HEK293 (cell line): ENCODE data around the gene CCL28.

Experiments
- KLF1 ChIP-seq: fragments of 450-650 bp; formaldehyde crosslinking; IDR thresholded peaks from 2 replicates; pipeline ENCODE4 v1.5.1; 2016; ENCODE audit warnings: missing biosample characterization, missing genetic modification characterization
- MEIS1 ChIP-seq: sonication (generic); formaldehyde crosslinking; IDR thresholded peaks from 2 replicates; pipeline ENCODE4 v1.8.1; 2022; ENCODE audit warnings: missing genetic modification reagents, mild to moderate bottlenecking, borderline replicate concordance
- ZNF121 ChIP-seq: fragments of 450-650 bp; formaldehyde crosslinking; IDR thresholded peaks from 2 replicates; pipeline ENCODE4 v1.5.1; 2016; ENCODE audit warnings: missing biosample characterization, missing genetic modification characterization
- ZNF133 ChIP-seq: fragments of 450-650 bp; formaldehyde crosslinking; IDR thresholded peaks from 2 replicates; pipeline ENCODE4 v1.5.1; 2016; ENCODE audit warnings: missing biosample characterization, missing genetic modification characterization
- ZNF2 ChIP-seq: fragments of 450-650 bp; formaldehyde crosslinking; IDR thresholded peaks from 2 replicates; pipeline ENCODE4 v1.5.1; 2016; ENCODE audit warnings: missing biosample characterization, missing genetic modification characterization
- ZNF350 ChIP-seq: fragments of 450-650 bp; formaldehyde crosslinking; IDR thresholded peaks from 2 replicates; pipeline ENCODE4 v1.5.0; 2017; ENCODE audit warnings: missing biosample characterization, mild to moderate bottlenecking, missing genetic modification characterization
- TF ChIP-seq, protein P1 (sequence below): fragments of 450-650 bp; formaldehyde crosslinking; IDR thresholded peaks from 2 replicates; pipeline ENCODE4 v1.5.1; 2016; ENCODE audit warnings: missing biosample characterization, missing genetic modification characterization
- TF ChIP-seq, protein P2 (sequence below): fragments of 450-650 bp; formaldehyde crosslinking; IDR thresholded peaks from 2 replicates; pipeline ENCODE4 v1.5.1; 2016; ENCODE audit warnings: missing biosample characterization, missing genetic modification characterization

DNA sequence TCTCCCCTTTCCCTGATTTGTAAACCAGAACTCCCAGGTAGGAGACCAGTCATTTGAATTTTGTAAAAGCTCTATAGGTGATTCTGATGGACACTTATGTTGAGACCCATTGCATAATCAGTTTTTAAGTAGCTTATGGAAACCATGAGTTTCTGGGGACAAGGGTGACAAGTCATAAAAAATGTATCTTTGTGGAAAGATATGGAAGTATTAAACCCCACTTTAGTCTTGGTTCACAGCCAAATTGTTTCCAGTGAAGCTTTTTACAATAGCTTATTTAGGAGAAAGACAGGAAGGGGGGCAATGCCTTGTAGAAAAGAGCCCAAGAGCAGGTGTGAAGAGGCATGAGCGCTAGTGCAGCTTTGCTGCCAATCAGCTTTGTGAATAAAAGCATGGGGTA lies 453 bp upstream of the CCL28 start:
- TF ChIP-seq, protein P1, sequence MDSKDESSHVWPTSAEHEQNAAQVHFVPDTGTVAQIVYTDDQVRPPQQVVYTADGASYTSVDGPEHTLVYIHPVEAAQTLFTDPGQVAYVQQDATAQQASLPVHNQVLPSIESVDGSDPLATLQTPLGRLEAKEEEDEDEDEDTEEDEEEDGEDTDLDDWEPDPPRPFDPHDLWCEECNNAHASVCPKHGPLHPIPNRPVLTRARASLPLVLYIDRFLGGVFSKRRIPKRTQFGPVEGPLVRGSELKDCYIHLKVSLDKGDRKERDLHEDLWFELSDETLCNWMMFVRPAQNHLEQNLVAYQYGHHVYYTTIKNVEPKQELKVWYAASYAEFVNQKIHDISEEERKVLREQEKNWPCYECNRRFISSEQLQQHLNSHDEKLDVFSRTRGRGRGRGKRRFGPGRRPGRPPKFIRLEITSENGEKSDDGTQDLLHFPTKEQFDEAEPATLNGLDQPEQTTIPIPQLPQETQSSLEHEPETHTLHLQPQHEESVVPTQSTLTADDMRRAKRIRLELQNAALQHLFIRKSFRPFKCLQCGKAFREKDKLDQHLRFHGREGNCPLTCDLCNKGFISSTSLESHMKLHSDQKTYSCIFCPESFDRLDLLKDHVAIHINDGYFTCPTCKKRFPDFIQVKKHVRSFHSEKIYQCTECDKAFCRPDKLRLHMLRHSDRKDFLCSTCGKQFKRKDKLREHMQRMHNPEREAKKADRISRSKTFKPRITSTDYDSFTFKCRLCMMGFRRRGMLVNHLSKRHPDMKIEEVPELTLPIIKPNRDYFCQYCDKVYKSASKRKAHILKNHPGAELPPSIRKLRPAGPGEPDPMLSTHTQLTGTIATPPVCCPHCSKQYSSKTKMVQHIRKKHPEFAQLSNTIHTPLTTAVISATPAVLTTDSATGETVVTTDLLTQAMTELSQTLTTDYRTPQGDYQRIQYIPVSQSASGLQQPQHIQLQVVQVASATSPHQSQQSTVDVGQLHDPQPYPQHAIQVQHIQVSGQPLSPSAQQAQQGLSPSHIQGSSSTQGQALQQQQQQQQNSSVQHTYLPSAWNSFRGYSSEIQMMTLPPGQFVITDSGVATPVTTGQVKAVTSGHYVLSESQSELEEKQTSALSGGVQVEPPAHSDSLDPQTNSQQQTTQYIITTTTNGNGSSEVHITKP (tag by site-specific recombination): no peak
- TF ChIP-seq KLF1 (tag by site-specific recombination) (no peak), ZNF350 (tag by site-specific recombination) (no peak), MEIS1 (no peak), ZNF2 (tag by site-specific recombination) (no peak), ZNF121 (tag by site-specific recombination) (no peak), ZNF133 (tag by site-specific recombination) (no peak)
- TF ChIP-seq, protein P2, sequence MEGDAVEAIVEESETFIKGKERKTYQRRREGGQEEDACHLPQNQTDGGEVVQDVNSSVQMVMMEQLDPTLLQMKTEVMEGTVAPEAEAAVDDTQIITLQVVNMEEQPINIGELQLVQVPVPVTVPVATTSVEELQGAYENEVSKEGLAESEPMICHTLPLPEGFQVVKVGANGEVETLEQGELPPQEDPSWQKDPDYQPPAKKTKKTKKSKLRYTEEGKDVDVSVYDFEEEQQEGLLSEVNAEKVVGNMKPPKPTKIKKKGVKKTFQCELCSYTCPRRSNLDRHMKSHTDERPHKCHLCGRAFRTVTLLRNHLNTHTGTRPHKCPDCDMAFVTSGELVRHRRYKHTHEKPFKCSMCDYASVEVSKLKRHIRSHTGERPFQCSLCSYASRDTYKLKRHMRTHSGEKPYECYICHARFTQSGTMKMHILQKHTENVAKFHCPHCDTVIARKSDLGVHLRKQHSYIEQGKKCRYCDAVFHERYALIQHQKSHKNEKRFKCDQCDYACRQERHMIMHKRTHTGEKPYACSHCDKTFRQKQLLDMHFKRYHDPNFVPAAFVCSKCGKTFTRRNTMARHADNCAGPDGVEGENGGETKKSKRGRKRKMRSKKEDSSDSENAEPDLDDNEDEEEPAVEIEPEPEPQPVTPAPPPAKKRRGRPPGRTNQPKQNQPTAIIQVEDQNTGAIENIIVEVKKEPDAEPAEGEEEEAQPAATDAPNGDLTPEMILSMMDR (tag by site-specific recombination): no peak
